Measurements from ENCODE around the gene CENATAC. TPM values are rescaled to one million over a fixed set of nuclear protein-coding genes. Genes with fewer than 3 reads are reported as not detected.
"Not testable (repeated sequence)": the region's sequence is repeated elsewhere in the genome, so short reads cannot be mapped to it uniquely, and the experiment has no call there.

Gene CENATAC
- total RNA-seq, 1 experiment from 2014 or later, result 61.7 TPM

GRCh38 chr11:119038884-119039283 lies 40.9 kb downstream of the CENATAC start:
- ChIA-PET CTCF (no interaction called here), POLR2A (ENCODE audit: unreplicated experiment) (interaction anchor here (0.7 kb wide), 1 partner anchor 8 kb away, joined by 3 read pairs; the partner anchor contains the start of gene SLC37A4)
- no peaks in the 10 kb centered on the region for H3K79me2 ChIP-seq (ENCODE audit: low read depth)
- no TSS peak for BruUV-seq (replicated peaks)
- DNase-seq, result no peak
- no peaks in the 10 kb centered on the region for H3K4me1 ChIP-seq (replicated peaks; ENCODE audit: insufficient read depth)
- peaks cover 24% of the 10 kb centered on the region for H3F3A ChIP-seq (ENCODE audit: insufficient read depth, low read depth)
- H3K9me2 ChIP-seq (ENCODE audit: insufficient read depth), result no peaks in the 10 kb centered on the region
- no peak overlapping the region for H3K4me2 ChIP-seq
- no peak for TF ChIP-seq CTCF (conservative IDR thresholded peaks at IDR 0.05)
- TF ChIP-seq EZH2 (IDR thresholded peaks at IDR 0.05; ENCODE audit: low read depth), result no peak
- no peaks in the 10 kb centered on the region for H3K27me3 ChIP-seq (ENCODE audit: insufficient read depth, low read depth)
- H4K20me1 ChIP-seq (ENCODE audit: insufficient read depth), result no peaks in the 10 kb centered on the region
- H2AFZ ChIP-seq, result no peak overlapping the region
- H3K36me3 ChIP-seq (ENCODE audit: low read depth), result no peaks in the 10 kb centered on the region
- H3K9me3 ChIP-seq (ENCODE audit: insufficient read depth, low read depth), result no peaks in the 10 kb centered on the region
- no peak overlapping the region for H3K4me3 ChIP-seq
- no peak overlapping the region for H3K27ac ChIP-seq
- intact Hi-C loops (cut with micrococcal nuclease; ENCODE audit: unreplicated experiment), result no loop called here

GRCh38 chr11:119039471-119039870 lies 41.5 kb downstream of the CENATAC start:
- H3K79me2 ChIP-seq (ENCODE audit: low read depth); H3K27ac ChIP-seq; DNase-seq; H3K4me1 ChIP-seq (replicated peaks; ENCODE audit: insufficient read depth); H3K4me2 ChIP-seq; CTCF ChIA-PET; H3K36me3 ChIP-seq (ENCODE audit: low read depth); H3K27me3 ChIP-seq (ENCODE audit: insufficient read depth, low read depth); BruUV-seq (replicated peaks); H3K9me2 ChIP-seq (ENCODE audit: insufficient read depth); H4K20me1 ChIP-seq (ENCODE audit: insufficient read depth); POLR2A ChIA-PET (ENCODE audit: unreplicated experiment); H2AFZ ChIP-seq; H3K9me3 ChIP-seq (ENCODE audit: insufficient read depth, low read depth); intact Hi-C loops (cut with micrococcal nuclease; ENCODE audit: unreplicated experiment); H3K4me3 ChIP-seq: not testable (repeated sequence)
- H3F3A ChIP-seq (ENCODE audit: insufficient read depth, low read depth), result peaks cover 25% of the 10 kb centered on the region

- no TSS peak for BruUV-seq (replicated peaks)
- ChIA-PET CTCF (interaction anchor here (0.6 to 0.7 kb wide), 2 partner anchors 333 to 964 kb away, joined by 3 to 15 read pairs; no protein-coding TSS in a partner anchor), POLR2A (ENCODE audit: unreplicated experiment) (no interaction called here)
- H3K79me2 ChIP-seq (ENCODE audit: low read depth), result no peaks in the 10 kb centered on the region
- no peaks in the 10 kb centered on the region for H4K20me1 ChIP-seq (ENCODE audit: insufficient read depth)
- peak in 1 of 2 experiments; percentile 35 for DNase-seq
- no peak overlapping the region for H3K4me3 ChIP-seq
- no peaks in the 10 kb centered on the region for H3K27me3 ChIP-seq (ENCODE audit: insufficient read depth, low read depth)
- no peak overlapping the region for H3K27ac ChIP-seq
- H2AFZ ChIP-seq, result no peak overlapping the region
- H3K36me3 ChIP-seq (ENCODE audit: low read depth), result no peaks in the 10 kb centered on the region
- intact Hi-C loops (cut with micrococcal nuclease; ENCODE audit: unreplicated experiment), result no loop called here
- peaks cover 26% of the 10 kb centered on the region for H3F3A ChIP-seq (ENCODE audit: insufficient read depth, low read depth)
- H3K9me3 ChIP-seq (ENCODE audit: insufficient read depth, low read depth), result no peaks in the 10 kb centered on the region
- no peak overlapping the region for H3K4me2 ChIP-seq
- TF ChIP-seq EZH2 (IDR thresholded peaks at IDR 0.05; ENCODE audit: low read depth) (no peak), CTCF (conservative IDR thresholded peaks at IDR 0.05) (no peak)
- H3K9me2 ChIP-seq (ENCODE audit: insufficient read depth), result no peaks in the 10 kb centered on the region
- H3K4me1 ChIP-seq (replicated peaks; ENCODE audit: insufficient read depth), result no peaks in the 10 kb centered on the region
These were observed 44.0 kb downstream of the CENATAC start for GRCh38 chr11:119041821-119042514.

Data from PC-9 (cell line).